Hippocampal formation (tissue), 2 donors: ENCODE measurements around the gene SLC25A31.

Source experiments
- DNase-seq, 2 donors: peaks; one replicate each; lab custom pipeline; 2025; lab: John Stamatoyannopoulos, UW

The SLC25A31 gene

GRCh38 chr4:127730142-127730913 lies at the start of gene SLC25A31:
Gene SLC25A31 (plus strand): TSS chr4:127730400. CDS start chr4:127730546, 146 bp downstream.
- DNase-seq, result no peak

GRCh38 chr4:127685292-127685691 lies 44.9 kb upstream of the SLC25A31 start:
- DNase-seq, result no peak

- no peak for DNase-seq
Observed at GRCh38 chr4:127686658-127687057, 43.5 kb upstream of the SLC25A31 start.

- DNase-seq, result no peak
Observed at GRCh38 chr4:127687580-127687979, 42.6 kb upstream of the SLC25A31 start.

- DNase-seq, result peak in 1 of 2 donors; percentile 3
Observed at GRCh38 chr4:127698789-127699200, 31.4 kb upstream of the SLC25A31 start.

GRCh38 chr4:127708985-127709384 lies 21.2 kb upstream of the SLC25A31 start:
- DNase-seq, result no peak

GRCh38 chr4:127709456-127709855 lies 20.7 kb upstream of the SLC25A31 start:
- no peak for DNase-seq

GRCh38 chr4:127731406-127731805 lies 1.2 kb downstream of the SLC25A31 start:
- DNase-seq, result no peak

- DNase-seq, result peak in 1 of 2 donors; percentile 60
Observed at GRCh38 chr4:127732623-127733328, 2.6 kb downstream of the SLC25A31 start.

GRCh38 chr4:127734976-127735375 lies 4.8 kb downstream of the SLC25A31 start:
- no peak for DNase-seq

- DNase-seq, result no peak
Observed at GRCh38 chr4:127737295-127737694, 7.1 kb downstream of the SLC25A31 start.

- DNase-seq, result no peak
Observed at GRCh38 chr4:127741247-127741646, 11.0 kb downstream of the SLC25A31 start.

- DNase-seq, result no peak
Observed at GRCh38 chr4:127747883-127748282, 17.7 kb downstream of the SLC25A31 start.

GRCh38 chr4:127748957-127749356 lies 18.8 kb downstream of the SLC25A31 start:
- DNase-seq, result no peak

GRCh38 chr4:127756906-127757305 lies 26.7 kb downstream of the SLC25A31 start:
- DNase-seq, result no peak

GRCh38 chr4:127759228-127759820 lies 29.1 kb downstream of the SLC25A31 start:
- no peak for DNase-seq

GRCh38 chr4:127759893-127760292 lies 29.7 kb downstream of the SLC25A31 start:
- no peak for DNase-seq

GRCh38 chr4:127771535-127772275 lies 41.5 kb downstream of the SLC25A31 start:
- no peak for DNase-seq

- no peak for DNase-seq
Observed at GRCh38 chr4:127772769-127773671, 42.8 kb downstream of the SLC25A31 start.

- no peak for DNase-seq
Observed at GRCh38 chr4:127775843-127776242, 45.6 kb downstream of the SLC25A31 start.

GRCh38 chr4:127776620-127777019 lies 46.4 kb downstream of the SLC25A31 start:
- no peak for DNase-seq
